Heart left ventricle (tissue), 13 donors: ENCODE measurements around the gene ADSS1.

Experiments used
- CTCF ChIP-seq, 12 donors: fragments of 200-600 bp; sonication (generic) in 4 of 12; IDR thresholded peaks; one replicate each; pipeline versions ENCODE4 v1.5.0 to v1.8.0; 2018 to 2022; ENCODE audit warnings: antibody characterized with exemption in 12 of 12, mild to moderate bottlenecking in 5 of 12
- POLR2A ChIP-seq, 2 donors: fragments of 450-650 bp; IDR thresholded peaks; one replicate each; pipeline ENCODE4 v1.6.1; 2017; ENCODE audit warnings: antibody characterized with exemption in 2 of 2, mild to moderate bottlenecking in 2 of 2, moderate library complexity in 2 of 2
- donor health status: ischemic (EF 13 %, LVEDD 7.1; RV severe dilation, severe dysfunction).
- donor health status: DM: no; HTN: yes; CAD: no.
- donor health status: DM: no; HTN: no; CAD: no.
- donor health status: ischemic (EF 25% LVEDD 6.9; RV normal size, moderate dysfunction).
- donor health status: ischemic (EF 25% LVEDD 5.7; RV mildly dilated, moderate dysfunction).
- donor health status: ischemic (EF 35%, LVEDD 5.7; RV mildly dilated, moderate dysfunction).
- donor health status: nonischemic (EF 11% LVEDD 7.7; RV severe dilation, severe dysfunction).
- donor health status: DM: yes; HTN: yes; CAD: no.
- donor health status: PGD.
- donor health status: ischemic (EF 29% LVEDD 5.4; RV normal size, mild dysfunction).
- donor health status: nonischemic (EF 23%, LVEDD 6.1; RV moderate dilation, normal function).

GRCh38 chr14:104746071-104746545 lies 22.1 kb downstream of the ADSS1 start:
- TF ChIP-seq CTCF (IDR thresholded peaks at IDR 0.05): no peak
- no peak for TF ChIP-seq POLR2A (IDR thresholded peaks at IDR 0.05)
